Neuron (in vitro differentiated cells): ENCODE data around the gene PRUNE2.
"Not testable (repeated sequence)": the region's sequence is repeated elsewhere in the genome, so short reads cannot be mapped to it uniquely, and the experiment has no call there.

Source experiments
- H2AFZ ChIP-seq: one replicate; pipeline ENCODE4 v1.6.1; 2013; ENCODE audit warnings: low read depth, mild to moderate bottlenecking, inconsistent platforms, low read length, moderate library complexity
- H3K27me3 ChIP-seq: one replicate; pipeline ENCODE4 v1.6.1; 2013; ENCODE audit warnings: low read length; ENCODE audit not compliant: insufficient read depth
- H3K36me3 ChIP-seq: one replicate; pipeline ENCODE4 v1.6.1; 2013; ENCODE audit warnings: low read length; ENCODE audit not compliant: insufficient read depth
- H3K4me1 ChIP-seq: one replicate; pipeline ENCODE4 v1.6.1; 2013; ENCODE audit warnings: low read length; ENCODE audit not compliant: insufficient read depth
- H3K4me3 ChIP-seq: 2 replicates; pipeline ENCODE4 v1.5.1; 2013; ENCODE audit warnings: mild to moderate bottlenecking, low read length, moderate library complexity
- H3K9me3 ChIP-seq: one replicate; pipeline ENCODE4 v1.6.1; 2013; ENCODE audit warnings: low read length

The PRUNE2 gene

GRCh38 chr9:76756941-76757673, 148.8 kb downstream of the PRUNE2 start:
- Histone ChIP-seq H3K27me3 (no peaks in the 10 kb centered on the region), H3K4me3 (no peak overlapping the region), H3K4me1 (no peaks in the 10 kb centered on the region), H3K36me3 (no peaks in the 10 kb centered on the region), H3K9me3 (no peaks in the 10 kb centered on the region), H2AFZ (no peak overlapping the region)

- Histone ChIP-seq H2AFZ (no peak overlapping the region), H3K9me3 (no peaks in the 10 kb centered on the region), H3K27me3 (no peaks in the 10 kb centered on the region), H3K36me3 (no peaks in the 10 kb centered on the region), H3K4me1 (no peaks in the 10 kb centered on the region), H3K4me3 (no peak overlapping the region)
These were observed 149.7 kb downstream of the PRUNE2 start for GRCh38 chr9:76756268-76756640.

- Histone ChIP-seq H3K27me3 (no peaks in the 10 kb centered on the region), H3K36me3 (no peaks in the 10 kb centered on the region), H3K4me3 (no peak overlapping the region), H3K4me1 (no peaks in the 10 kb centered on the region), H3K9me3 (no peaks in the 10 kb centered on the region), H2AFZ (no peak overlapping the region)
These were observed 154.9 kb downstream of the PRUNE2 start for GRCh38 chr9:76751001-76751400.

GRCh38 chr9:76744336-76744735, 161.6 kb downstream of the PRUNE2 start:
- H3K27me3 ChIP-seq, result no peaks in the 10 kb centered on the region
- no peaks in the 10 kb centered on the region for H3K4me1 ChIP-seq
- no peaks in the 10 kb centered on the region for H3K36me3 ChIP-seq
- no peak overlapping the region for H3K4me3 ChIP-seq
- no peak overlapping the region for H2AFZ ChIP-seq
- H3K9me3 ChIP-seq, result peaks cover 1% of the 10 kb centered on the region

- Histone ChIP-seq H3K4me1 (no peaks in the 10 kb centered on the region), H3K36me3 (no peaks in the 10 kb centered on the region), H3K27me3 (no peaks in the 10 kb centered on the region), H3K9me3 (peaks cover 1% of the 10 kb centered on the region), H2AFZ (no peak overlapping the region), H3K4me3 (no peak overlapping the region)
These were observed 162.0 kb downstream of the PRUNE2 start for GRCh38 chr9:76743931-76744330.

GRCh38 chr9:76742890-76743289, 163.0 kb downstream of the PRUNE2 start:
- H3K4me3 ChIP-seq, H2AFZ ChIP-seq, H3K4me1 ChIP-seq, H3K36me3 ChIP-seq, H3K27me3 ChIP-seq, H3K9me3 ChIP-seq: not testable (repeated sequence)

- Histone ChIP-seq H3K9me3 (peaks cover 1% of the 10 kb centered on the region), H3K36me3 (no peaks in the 10 kb centered on the region), H3K4me3 (no peak overlapping the region), H3K27me3 (no peaks in the 10 kb centered on the region), H2AFZ (no peak overlapping the region), H3K4me1 (no peaks in the 10 kb centered on the region)
These were observed 164.4 kb downstream of the PRUNE2 start for GRCh38 chr9:76741524-76741923.

- no peaks in the 10 kb centered on the region for H3K9me3 ChIP-seq
- no peak overlapping the region for H2AFZ ChIP-seq
- H3K36me3 ChIP-seq, result no peaks in the 10 kb centered on the region
- no peaks in the 10 kb centered on the region for H3K4me1 ChIP-seq
- no peak overlapping the region for H3K4me3 ChIP-seq
- no peaks in the 10 kb centered on the region for H3K27me3 ChIP-seq
These were observed 167.5 kb downstream of the PRUNE2 start for GRCh38 chr9:76738402-76738801.

- no peak overlapping the region for H3K4me3 ChIP-seq
- H2AFZ ChIP-seq, result no peak overlapping the region
- no peaks in the 10 kb centered on the region for H3K4me1 ChIP-seq
- no peaks in the 10 kb centered on the region for H3K27me3 ChIP-seq
- no peaks in the 10 kb centered on the region for H3K36me3 ChIP-seq
- H3K9me3 ChIP-seq, result no peaks in the 10 kb centered on the region
These were observed 168.6 kb downstream of the PRUNE2 start for GRCh38 chr9:76737154-76737902.

GRCh38 chr9:76734716-76735115, 171.2 kb downstream of the PRUNE2 start:
- no peaks in the 10 kb centered on the region for H3K9me3 ChIP-seq
- H3K27me3 ChIP-seq, result no peaks in the 10 kb centered on the region
- no peaks in the 10 kb centered on the region for H3K4me1 ChIP-seq
- H3K36me3 ChIP-seq, result no peaks in the 10 kb centered on the region
- H3K4me3 ChIP-seq, result no peak overlapping the region
- no peak overlapping the region for H2AFZ ChIP-seq

GRCh38 chr9:76733096-76733495, 172.8 kb downstream of the PRUNE2 start:
- Histone ChIP-seq H2AFZ (no peak overlapping the region), H3K36me3 (no peaks in the 10 kb centered on the region), H3K9me3 (no peaks in the 10 kb centered on the region)

GRCh38 chr9:76732341-76732958, 173.5 kb downstream of the PRUNE2 start:
- H3K36me3 ChIP-seq, result no peaks in the 10 kb centered on the region

More at GRCh38 chr9:76733096-76733495, 172.8 kb downstream of the PRUNE2 start:
- H3K27me3 ChIP-seq, result no peaks in the 10 kb centered on the region
- no peak overlapping the region for H3K4me3 ChIP-seq
- H3K4me1 ChIP-seq, result no peaks in the 10 kb centered on the region

GRCh38 chr9:76730801-76731200, 175.1 kb downstream of the PRUNE2 start:
- H3K27me3 ChIP-seq, result no peaks in the 10 kb centered on the region
- no peaks in the 10 kb centered on the region for H3K9me3 ChIP-seq
- H3K4me1 ChIP-seq, result no peaks in the 10 kb centered on the region
- no peak overlapping the region for H2AFZ ChIP-seq
- no peak overlapping the region for H3K4me3 ChIP-seq
- no peaks in the 10 kb centered on the region for H3K36me3 ChIP-seq

More at GRCh38 chr9:76732341-76732958, 173.5 kb downstream of the PRUNE2 start:
- Histone ChIP-seq H3K4me1 (no peaks in the 10 kb centered on the region), H2AFZ (no peak overlapping the region), H3K27me3 (no peaks in the 10 kb centered on the region), H3K4me3 (no peak overlapping the region), H3K9me3 (no peaks in the 10 kb centered on the region)
